Activated T-cell treated with anti-CD3 and anti-CD28 coated beads, Interleukin-2, amount 50 U/mL, for 4 hours (primary cell): ENCODE measurements around the gene TMEM59. TPM values are rescaled to one million over a fixed set of nuclear protein-coding genes. Genes with fewer than 3 reads are reported as not detected.
"Not testable (repeated sequence)": the region's sequence is repeated elsewhere in the genome, so short reads cannot be mapped to it uniquely, and the experiment has no call there.

ENCODE experiments used
- ATAC-seq, 2 donors: fragments of 200-7000 bp; cut with Tn5 transposase; one replicate each; pipeline ENCODE4 v1.10.0; 2021
- DNase-seq: peaks from one replicate; pipeline ENCODE4 v3.0.0-alpha.2; 2020
- H3K27me3 Mint-ChIP-seq: one replicate; pipeline ENCODE4 v1.8.0; 2021; ENCODE audit warnings: low read depth, mixed read lengths
- H3K36me3 Mint-ChIP-seq: one replicate; pipeline ENCODE4 v1.8.0; 2022; ENCODE audit warnings: mixed read lengths; ENCODE audit not compliant: insufficient read depth
- H3K4me1 Mint-ChIP-seq: one replicate; pipeline ENCODE4 v1.8.0; 2021; ENCODE audit warnings: low read depth, mixed read lengths
- H3K4me3 Mint-ChIP-seq: one replicate; pipeline ENCODE4 v1.8.0; 2021; ENCODE audit warnings: mild to moderate bottlenecking, moderate library complexity, mixed read lengths
- H3K9me3 Mint-ChIP-seq: one replicate; pipeline ENCODE4 v1.8.0; 2021; ENCODE audit warnings: mixed read lengths
- total RNA-seq, 3 donors: library from RNA; stranded (reverse); gene quantifications; one replicate each; pipeline ENCODE4 v1.2.1, GENCODE V29; 2021

The TMEM59 gene
- total RNA-seq, 3 donors from 2014 or later = 86.8 to 102 (median 89.9) TPM

DNA sequence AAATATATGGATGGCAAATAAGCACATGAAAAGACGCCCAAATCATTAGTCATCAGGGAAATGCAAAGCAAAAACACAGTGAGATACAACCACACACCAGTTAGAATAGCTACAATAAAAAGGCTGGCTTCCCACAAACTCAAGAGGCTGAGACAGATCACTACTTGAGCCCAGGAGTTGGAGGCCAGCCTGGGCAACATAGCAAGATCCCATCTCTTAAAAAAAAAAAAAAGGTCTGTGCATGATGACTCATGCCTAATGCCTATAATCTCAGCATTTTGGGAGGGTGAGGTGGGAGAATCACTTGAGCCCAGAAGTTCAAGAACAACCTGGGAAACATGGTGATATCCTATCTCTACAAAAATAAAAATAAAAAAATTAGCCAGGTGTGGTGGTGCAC is 54.8 kb downstream of the TMEM59 start:
- DNase-seq (no peak), ATAC-seq (no peak)
- no peaks in the 10 kb centered on the region for H3K9me3 Mint-ChIP-seq
- no peaks in the 10 kb centered on the region for H3K36me3 Mint-ChIP-seq
- H3K4me3 Mint-ChIP-seq = no peak overlapping the region
- no peaks in the 10 kb centered on the region for H3K4me1 Mint-ChIP-seq
- H3K27me3 Mint-ChIP-seq = no peaks in the 10 kb centered on the region

DNA sequence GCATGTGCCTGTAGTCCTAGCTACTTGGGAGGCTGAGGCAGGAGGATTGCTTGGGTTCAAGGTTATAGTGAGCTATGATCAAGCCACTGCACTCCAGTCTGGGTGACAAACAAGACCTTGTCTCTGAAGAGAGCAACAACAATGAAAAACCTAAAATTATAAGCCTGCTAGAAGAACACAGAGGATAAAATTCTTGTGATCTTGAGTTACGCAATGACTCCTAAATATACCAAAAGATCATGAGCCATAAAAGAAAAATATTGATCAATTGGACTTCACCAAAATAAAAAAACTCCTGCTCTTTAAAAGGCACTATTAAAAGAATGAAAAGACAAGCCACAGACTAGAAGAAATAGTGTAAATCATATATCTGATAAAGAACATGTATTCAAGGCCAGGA is 57.3 kb downstream of the TMEM59 start:
- Mint-ChIP-seq H3K4me1 (no peaks in the 10 kb centered on the region), H3K36me3 (no peaks in the 10 kb centered on the region), H3K9me3 (no peaks in the 10 kb centered on the region), H3K4me3 (no peak overlapping the region), H3K27me3 (no peaks in the 10 kb centered on the region)
- no peak for DNase-seq
- no peak for ATAC-seq

DNA sequence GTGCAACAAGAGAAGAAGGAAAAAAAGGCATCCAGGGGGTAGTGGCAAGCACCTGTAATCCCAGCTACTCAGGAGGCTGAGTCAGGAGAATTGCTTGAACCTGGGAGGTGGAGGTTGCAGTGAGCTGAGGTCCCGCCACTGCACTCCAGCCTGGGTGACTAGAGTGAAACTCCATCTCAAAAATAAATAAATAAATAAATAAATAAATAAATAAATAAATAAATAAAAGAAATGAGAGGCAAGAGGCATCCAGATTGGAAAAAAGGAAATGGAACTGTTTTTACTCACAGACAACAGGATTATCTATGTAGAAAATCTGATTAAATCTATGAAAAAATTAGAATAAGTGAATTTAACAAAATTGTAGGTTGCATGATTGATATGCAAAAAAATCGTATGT is 58.5 kb downstream of the TMEM59 start:
- not testable (repeated sequence) for ATAC-seq, H3K9me3 Mint-ChIP-seq, H3K4me1 Mint-ChIP-seq, H3K27me3 Mint-ChIP-seq, DNase-seq, H3K4me3 Mint-ChIP-seq, H3K36me3 Mint-ChIP-seq

DNA sequence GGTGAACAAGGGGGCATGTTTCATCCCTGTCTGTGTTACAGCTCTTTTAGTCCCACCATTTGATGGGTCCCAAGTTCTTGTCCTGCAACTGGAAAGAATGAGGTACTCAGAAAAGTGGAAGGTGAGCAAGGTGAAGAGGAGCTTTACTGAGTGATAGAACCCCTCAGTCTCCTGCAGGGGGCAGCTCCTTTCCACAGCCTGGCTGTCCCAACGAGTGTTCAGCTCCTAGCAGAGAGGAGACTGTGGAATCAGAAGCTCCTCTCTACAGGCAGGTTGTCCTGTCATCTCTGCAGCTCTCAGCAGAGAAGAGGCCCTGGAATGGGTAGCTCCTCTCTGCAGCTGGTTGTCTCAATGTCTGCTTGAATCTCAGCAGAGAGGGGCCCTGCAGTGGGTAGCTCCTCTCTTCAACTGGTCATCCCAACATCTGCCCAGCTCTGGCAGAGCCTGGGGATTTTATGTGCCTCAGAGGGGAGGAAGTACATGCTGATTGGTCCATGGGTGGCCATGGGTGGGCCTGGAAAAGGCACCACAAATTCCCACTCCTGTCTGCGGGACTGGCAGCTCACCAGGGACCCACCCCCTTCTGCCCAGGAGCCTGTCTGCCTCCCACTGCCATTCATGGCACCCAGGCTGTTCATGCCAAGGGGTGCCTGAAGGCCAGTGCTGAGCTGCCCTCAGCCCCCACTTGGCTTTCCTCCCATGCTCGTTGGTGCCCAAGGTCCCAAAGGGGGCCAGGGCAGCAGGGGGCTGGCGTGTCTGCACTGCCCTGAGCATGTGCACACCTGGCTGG is 60.7 kb downstream of the TMEM59 start:
- peaks cover 3% of the 10 kb centered on the region for H3K4me1 Mint-ChIP-seq
- no peak for DNase-seq
- no peaks in the 10 kb centered on the region for H3K9me3 Mint-ChIP-seq
- H3K27me3 Mint-ChIP-seq = no peaks in the 10 kb centered on the region
- no peaks in the 10 kb centered on the region for H3K36me3 Mint-ChIP-seq
- no peak for ATAC-seq
- H3K4me3 Mint-ChIP-seq = no peak overlapping the region

DNA sequence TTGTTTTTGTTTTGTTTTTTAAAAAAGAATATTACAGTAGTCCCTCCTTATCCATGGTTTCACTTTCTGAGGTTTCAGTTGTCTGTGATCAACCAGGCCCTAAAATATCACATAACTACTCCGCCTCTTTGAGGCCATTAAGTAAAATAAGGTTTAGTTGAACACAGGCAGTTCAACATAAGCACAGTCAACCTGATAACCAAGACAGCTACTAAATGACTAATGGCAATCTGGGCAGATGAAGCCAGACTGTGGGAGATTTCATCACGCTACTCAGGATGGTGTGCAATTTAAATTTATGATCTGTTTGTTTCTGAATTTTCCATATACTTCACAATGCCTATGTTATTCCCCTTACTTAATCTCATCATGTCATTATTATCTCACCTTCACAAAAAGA is 65.1 kb downstream of the TMEM59 start:
- Mint-ChIP-seq H3K4me3 (no peak overlapping the region), H3K36me3 (no peaks in the 10 kb centered on the region), H3K9me3 (peaks cover 3% of the 10 kb centered on the region), H3K4me1 (peaks cover 20% of the 10 kb centered on the region), H3K27me3 (no peaks in the 10 kb centered on the region)
- ATAC-seq = peak; percentile 62 to 82
- no peak for DNase-seq

DNA sequence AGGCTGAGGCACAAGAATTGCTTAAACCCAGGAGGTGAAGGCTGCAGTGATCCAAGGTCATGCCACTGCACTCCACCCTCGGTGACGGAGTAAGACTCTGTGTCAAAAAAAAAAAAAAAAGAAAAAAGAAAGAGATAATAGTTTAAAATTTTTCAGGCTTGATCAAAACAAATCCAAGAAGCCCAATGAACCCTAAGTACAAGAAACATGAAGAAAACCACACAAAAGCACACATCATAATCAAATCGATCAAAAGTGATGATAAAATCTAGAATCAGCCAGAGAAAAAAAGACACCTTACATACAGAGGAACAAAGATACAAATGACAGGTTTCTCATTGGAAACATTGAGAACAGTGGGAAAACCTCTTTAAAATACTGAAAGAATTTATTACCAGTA is 66.5 kb downstream of the TMEM59 start:
- DNase-seq (no peak), ATAC-seq (no peak)
- Mint-ChIP-seq H3K9me3 (peaks cover 3% of the 10 kb centered on the region), H3K36me3 (no peaks in the 10 kb centered on the region), H3K4me1 (peaks cover 20% of the 10 kb centered on the region), H3K27me3 (no peaks in the 10 kb centered on the region), H3K4me3 (no peak overlapping the region)

DNA sequence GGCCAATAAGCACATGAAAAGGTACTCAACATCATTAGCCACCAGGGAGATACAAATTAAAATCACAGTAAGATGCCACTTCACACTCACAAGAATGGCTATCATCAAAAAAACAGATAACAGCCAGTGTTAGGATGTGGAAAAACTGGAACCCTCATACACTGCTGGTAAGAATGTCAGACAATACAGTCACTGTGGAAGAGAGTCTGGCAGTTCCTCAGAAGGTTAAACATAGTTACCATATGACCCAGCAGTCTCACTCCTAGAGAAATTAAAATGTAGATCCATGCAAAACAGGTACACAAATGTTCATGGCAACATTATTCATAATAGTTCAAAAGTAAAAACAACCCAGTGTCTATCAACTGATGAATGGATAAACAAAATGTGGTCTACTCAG is 68.3 kb downstream of the TMEM59 start:
- Mint-ChIP-seq H3K4me1 (peaks cover 20% of the 10 kb centered on the region), H3K9me3 (peaks cover 3% of the 10 kb centered on the region), H3K4me3 (no peak overlapping the region), H3K36me3 (no peaks in the 10 kb centered on the region), H3K27me3 (no peaks in the 10 kb centered on the region)
- DNase-seq (no peak), ATAC-seq (no peak)

DNA sequence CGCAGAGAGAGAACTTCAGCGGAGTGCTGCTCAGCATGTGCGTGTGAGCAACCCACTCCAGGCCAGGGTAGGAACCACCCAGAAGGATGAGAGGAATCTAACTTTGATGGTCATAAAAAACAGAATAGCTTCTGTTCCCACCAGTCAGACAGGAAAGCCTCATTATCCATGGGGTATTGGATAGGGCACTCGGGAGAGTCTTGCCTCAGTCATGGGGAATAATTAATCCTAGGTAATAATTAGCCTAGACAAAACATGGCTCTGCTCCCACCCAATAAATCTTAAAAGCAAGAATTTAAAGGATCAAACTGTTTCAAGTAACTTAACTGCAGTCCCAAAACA is 70.3 kb downstream of the TMEM59 start:
- Mint-ChIP-seq H3K9me3 (peaks cover 3% of the 10 kb centered on the region), H3K36me3 (no peaks in the 10 kb centered on the region), H3K27me3 (no peaks in the 10 kb centered on the region), H3K4me1 (peaks cover 17% of the 10 kb centered on the region), H3K4me3 (no peak overlapping the region)
- no peak for ATAC-seq
- DNase-seq = no peak

DNA sequence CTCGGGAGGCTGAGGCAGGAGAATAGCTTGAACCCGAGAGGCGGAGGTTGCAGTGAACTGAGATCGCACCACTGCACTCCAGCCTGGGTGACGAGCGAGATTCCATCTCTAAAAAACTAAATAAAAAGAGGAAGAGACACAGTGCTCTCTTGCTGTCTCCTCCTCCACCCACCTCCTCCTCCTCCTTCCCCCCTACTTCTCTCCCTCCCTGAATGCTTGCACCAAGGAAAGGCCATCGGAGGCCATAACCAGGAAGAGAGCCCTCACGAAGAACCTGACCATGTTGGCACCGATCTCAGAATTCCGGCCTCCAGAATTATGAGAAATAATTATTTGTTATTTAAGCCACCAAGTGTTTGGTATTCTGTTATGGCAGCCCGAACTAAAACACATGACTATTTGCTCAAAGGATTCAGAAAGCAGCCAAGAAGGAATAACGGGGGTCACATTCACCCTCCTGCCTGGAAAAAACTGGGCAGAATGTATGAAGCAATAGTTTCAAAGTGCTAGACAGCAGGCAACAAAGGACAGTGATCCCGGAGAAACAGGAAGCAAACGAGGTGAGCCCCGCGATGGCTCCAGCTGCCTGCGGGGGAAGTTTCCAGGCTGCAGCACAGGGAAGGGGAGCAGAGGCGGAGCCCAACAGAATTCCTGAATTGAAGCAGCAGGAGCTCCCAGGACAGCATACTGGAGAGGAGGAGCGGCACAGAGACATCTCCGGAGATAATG is 70.8 kb downstream of the TMEM59 start:
- Mint-ChIP-seq H3K4me1 (peaks cover 17% of the 10 kb centered on the region), H3K36me3 (no peaks in the 10 kb centered on the region), H3K9me3 (peaks cover 3% of the 10 kb centered on the region), H3K27me3 (no peaks in the 10 kb centered on the region), H3K4me3 (no peak overlapping the region)
- ATAC-seq = no peak
- no peak for DNase-seq

DNA sequence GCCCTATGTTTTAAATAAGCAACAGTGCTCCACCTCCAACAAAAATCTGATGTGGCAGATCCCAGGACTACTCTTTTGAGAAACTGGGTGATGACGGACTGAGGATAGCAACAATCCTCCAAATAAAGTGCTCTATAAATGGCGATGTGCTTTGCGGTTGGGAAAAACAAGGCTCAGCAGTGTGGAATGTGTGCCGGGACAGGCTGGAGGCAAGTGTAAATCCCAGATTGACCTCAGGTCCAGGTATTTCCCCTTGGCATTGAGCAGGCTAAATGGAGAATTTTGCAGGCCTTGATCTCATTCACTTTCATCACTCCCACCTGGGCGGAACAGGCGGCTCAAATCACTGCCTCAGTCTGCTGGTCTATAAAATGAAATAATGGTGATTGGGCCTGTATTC is 71.8 kb downstream of the TMEM59 start:
- Mint-ChIP-seq H3K9me3 (no peaks in the 10 kb centered on the region), H3K36me3 (no peaks in the 10 kb centered on the region), H3K27me3 (no peaks in the 10 kb centered on the region), H3K4me1 (peaks cover 9% of the 10 kb centered on the region), H3K4me3 (no peak overlapping the region)
- ATAC-seq (no peak), DNase-seq (no peak)

DNA sequence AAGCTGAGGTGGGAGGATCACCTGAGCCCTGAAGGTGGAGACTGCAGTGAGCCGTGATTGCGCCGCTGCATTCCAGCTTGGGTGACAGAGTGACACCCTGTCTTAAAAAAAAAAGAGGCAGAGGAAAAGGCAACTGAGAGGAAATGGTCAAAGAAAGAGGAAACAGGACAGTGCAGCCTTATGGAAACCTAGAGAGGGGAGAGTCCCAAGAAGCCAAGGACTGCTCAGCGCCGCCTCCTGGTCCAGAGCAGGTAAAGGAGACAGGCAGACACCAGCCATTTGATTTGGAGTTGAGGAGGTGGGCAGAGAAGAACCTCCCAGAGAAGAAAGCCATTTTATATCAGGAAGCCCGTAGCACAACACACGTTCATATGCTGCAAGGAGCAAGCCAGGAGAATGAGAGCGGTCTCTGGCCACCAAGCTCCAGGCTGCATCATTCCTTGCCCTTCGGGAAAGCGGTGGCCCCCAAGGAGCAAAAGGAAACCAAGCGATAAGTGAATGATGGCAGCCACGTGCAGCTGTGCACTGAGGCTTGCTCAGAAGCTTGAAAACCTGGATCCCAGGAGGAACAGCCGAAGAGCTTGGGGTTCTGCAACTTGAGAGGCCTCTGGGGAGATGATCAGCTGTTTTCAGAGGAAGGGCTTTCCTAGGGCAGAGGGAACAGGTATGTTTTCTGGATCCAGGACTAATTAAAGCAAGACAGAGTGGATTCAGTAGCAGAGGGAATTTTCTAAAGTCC is 73.1 kb downstream of the TMEM59 start:
- Mint-ChIP-seq H3K27me3 (no peaks in the 10 kb centered on the region), H3K4me1 (peaks cover under 1% of the 10 kb centered on the region), H3K9me3 (no peaks in the 10 kb centered on the region), H3K4me3 (no peak overlapping the region), H3K36me3 (no peaks in the 10 kb centered on the region)
- ATAC-seq = no peak
- DNase-seq = no peak

Other genes starting within 250 kb of the TMEM59 start
- 10 to 100 TPM; 34.2 to 39.8 (median 37.6) TPM for gene NDC1, start 214.9 kb downstream of the TMEM59 start, total RNA-seq
- gene YIPF1, start 163.4 kb downstream of the TMEM59 start, total RNA-seq = 10 to 100 TPM; 12.5 to 15.4 (median 14.7) TPM
- gene DIO1, start 159.0 kb downstream of the TMEM59 start, total RNA-seq = not detected
- 10 to 100 TPM; 26.0 to 31.5 (median 28.1) TPM for gene IFT25, start 107.5 kb downstream of the TMEM59 start, total RNA-seq
- gene LRRC42, start 106.9 kb downstream of the TMEM59 start, total RNA-seq = 10 to 100 TPM; 22.6 to 23.1 (median 22.8) TPM
- gene LDLRAD1, start 35.0 kb downstream of the TMEM59 start, total RNA-seq = not detected
- gene TCEANC2, start 404 bp upstream of the TMEM59 start, total RNA-seq = 1 to 10 TPM; 4.6 to 6.8 (median 5.4) TPM
- not detected for gene CDCP2, start 99.8 kb upstream of the TMEM59 start, total RNA-seq
- 1 to 10 TPM; 7.2 to 8.3 (median 7.7) TPM for gene CYB5RL, start 146.8 kb upstream of the TMEM59 start, total RNA-seq
- 100 to 1,000 TPM; 172 to 194 (median 185) TPM for gene MRPL37, start 147.0 kb upstream of the TMEM59 start, total RNA-seq